ENCODE data around the gene SLC24A3. TPM values are rescaled to one million over a fixed set of nuclear protein-coding genes. Genes with fewer than 3 reads are reported as not detected.

The SLC24A3 gene
- total RNA-seq, 1 donor from 2014 or later = 0.79 TPM

DNA sequence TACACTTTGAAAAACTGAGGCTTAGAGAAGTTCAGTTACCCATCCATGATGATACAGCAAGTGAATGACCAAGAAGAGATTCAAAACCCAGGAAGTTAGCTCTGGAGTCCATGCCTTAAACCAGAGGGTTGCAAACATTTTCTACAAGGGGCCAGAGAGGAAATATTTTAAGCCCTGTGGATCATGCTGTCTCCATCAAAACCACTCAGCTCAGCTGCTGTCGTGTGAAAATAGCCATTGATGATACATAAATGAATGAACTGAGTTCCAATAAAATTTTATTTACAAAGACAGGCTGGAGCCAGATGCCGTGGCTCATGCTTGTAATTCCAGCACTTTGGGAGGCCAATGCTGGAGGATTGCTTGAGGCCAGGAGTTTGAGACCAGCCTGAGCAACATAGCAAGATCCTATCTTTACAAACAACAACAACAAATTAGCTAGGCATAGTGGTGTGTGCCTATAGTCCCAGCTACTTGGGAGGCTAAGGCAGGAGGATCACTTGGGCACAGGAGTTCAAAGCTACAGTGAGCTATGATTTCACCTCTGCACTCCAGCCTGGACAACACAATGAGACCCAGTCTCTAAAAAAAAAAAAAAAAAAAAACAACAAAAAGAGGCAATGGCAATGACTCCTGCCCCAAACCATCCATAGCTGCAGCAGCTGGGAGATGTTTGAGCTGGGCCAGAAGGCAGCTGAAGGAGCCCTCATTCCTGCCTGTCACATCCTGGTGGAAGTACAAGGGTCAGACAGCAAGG is 501.6 kb downstream of the SLC24A3 start:
- no peaks in the 10 kb centered on the region for H3K36me3 ChIP-seq (ENCODE audit: insufficient read depth, low read length)
- FAIRE-seq (no peak), DNase-seq (ENCODE audit: low read depth) (no peak)
- H3K4me3 ChIP-seq (ENCODE audit: insufficient read depth, low read depth, low read length) = no peak overlapping the region
- H4K20me1 ChIP-seq (ENCODE audit: insufficient read depth, low read length) = no peaks in the 10 kb centered on the region
- H3K79me2 ChIP-seq (ENCODE audit: insufficient read depth, low read length) = no peaks in the 10 kb centered on the region
- no peak overlapping the region for H3K4me2 ChIP-seq (ENCODE audit: low read length)
- Mint-ChIP-seq H3K36me3 (ENCODE audit: low read depth, unreplicated experiment) (no peaks in the 10 kb centered on the region), H3K4me3 (ENCODE audit: unreplicated experiment) (no peak overlapping the region), H3K27me3 (ENCODE audit: low read depth, unreplicated experiment) (peaks cover under 1% of the 10 kb centered on the region), H3K27ac (ENCODE audit: unreplicated experiment) (no peak overlapping the region), H3K4me1 (ENCODE audit: low read depth, unreplicated experiment) (no peaks in the 10 kb centered on the region), H3K9me3 (ENCODE audit: unreplicated experiment) (peaks cover 4% of the 10 kb centered on the region)
- TF ChIP-seq EZH2 (IDR thresholded peaks at IDR 0.05; ENCODE audit: insufficient read depth, low read length) = no peak
- TF ChIP-seq, protein P1, sequence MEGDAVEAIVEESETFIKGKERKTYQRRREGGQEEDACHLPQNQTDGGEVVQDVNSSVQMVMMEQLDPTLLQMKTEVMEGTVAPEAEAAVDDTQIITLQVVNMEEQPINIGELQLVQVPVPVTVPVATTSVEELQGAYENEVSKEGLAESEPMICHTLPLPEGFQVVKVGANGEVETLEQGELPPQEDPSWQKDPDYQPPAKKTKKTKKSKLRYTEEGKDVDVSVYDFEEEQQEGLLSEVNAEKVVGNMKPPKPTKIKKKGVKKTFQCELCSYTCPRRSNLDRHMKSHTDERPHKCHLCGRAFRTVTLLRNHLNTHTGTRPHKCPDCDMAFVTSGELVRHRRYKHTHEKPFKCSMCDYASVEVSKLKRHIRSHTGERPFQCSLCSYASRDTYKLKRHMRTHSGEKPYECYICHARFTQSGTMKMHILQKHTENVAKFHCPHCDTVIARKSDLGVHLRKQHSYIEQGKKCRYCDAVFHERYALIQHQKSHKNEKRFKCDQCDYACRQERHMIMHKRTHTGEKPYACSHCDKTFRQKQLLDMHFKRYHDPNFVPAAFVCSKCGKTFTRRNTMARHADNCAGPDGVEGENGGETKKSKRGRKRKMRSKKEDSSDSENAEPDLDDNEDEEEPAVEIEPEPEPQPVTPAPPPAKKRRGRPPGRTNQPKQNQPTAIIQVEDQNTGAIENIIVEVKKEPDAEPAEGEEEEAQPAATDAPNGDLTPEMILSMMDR (IDR thresholded peaks at IDR 0.05; ENCODE audit: insufficient read depth, low read depth, low read length) = no peak
- no peak overlapping the region for H3K9ac ChIP-seq (ENCODE audit: low read length)
- H3K4me1 ChIP-seq (ENCODE audit: insufficient read depth, low read length) = no peaks in the 10 kb centered on the region
- no peaks in the 10 kb centered on the region for H3K9me3 ChIP-seq (ENCODE audit: insufficient read depth, low read depth, low read length)
- peaks cover 5% of the 10 kb centered on the region for H3K27me3 ChIP-seq (ENCODE audit: insufficient read depth, low read length)
- H2AFZ ChIP-seq (ENCODE audit: low read depth, low read length) = no peak overlapping the region
- no peak overlapping the region for H3K27ac ChIP-seq (ENCODE audit: low read depth, low read length)

- no peak for FAIRE-seq
- H2AFZ ChIP-seq (ENCODE audit: low read depth, low read length) = no peak overlapping the region
Measured at GRCh38 chr20:19714579-19714840, 502.1 kb downstream of the SLC24A3 start.

GRCh38 chr20:19715986-19716385 is 503.5 kb downstream of the SLC24A3 start:
- FAIRE-seq (no peak), DNase-seq (ENCODE audit: low read depth) (no peak)
- no peak overlapping the region for H3K4me3 Mint-ChIP-seq (ENCODE audit: unreplicated experiment)
- Histone ChIP-seq H4K20me1 (ENCODE audit: insufficient read depth, low read length) (no peaks in the 10 kb centered on the region), H3K9me3 (ENCODE audit: insufficient read depth, low read depth, low read length) (no peaks in the 10 kb centered on the region), H3K36me3 (ENCODE audit: insufficient read depth, low read length) (no peaks in the 10 kb centered on the region), H3K4me1 (ENCODE audit: insufficient read depth, low read length) (no peaks in the 10 kb centered on the region), H3K27ac (ENCODE audit: low read depth, low read length) (no peak overlapping the region), H3K4me2 (ENCODE audit: low read length) (no peak overlapping the region), H2AFZ (ENCODE audit: low read depth, low read length) (no peak overlapping the region), H3K4me3 (ENCODE audit: insufficient read depth, low read depth, low read length) (no peak overlapping the region), H3K27me3 (ENCODE audit: insufficient read depth, low read length) (peaks cover 3% of the 10 kb centered on the region), H3K79me2 (ENCODE audit: insufficient read depth, low read length) (no peaks in the 10 kb centered on the region), H3K9ac (ENCODE audit: low read length) (no peak overlapping the region)
- TF ChIP-seq, protein P1 (IDR thresholded peaks at IDR 0.05; ENCODE audit: insufficient read depth, low read depth, low read length) = no peak
- H3K9me3 Mint-ChIP-seq (ENCODE audit: unreplicated experiment) = peaks cover 10% of the 10 kb centered on the region
- H3K27me3 Mint-ChIP-seq (ENCODE audit: low read depth, unreplicated experiment) = peaks cover 15% of the 10 kb centered on the region
- H3K36me3 Mint-ChIP-seq (ENCODE audit: low read depth, unreplicated experiment) = no peaks in the 10 kb centered on the region
- H3K4me1 Mint-ChIP-seq (ENCODE audit: low read depth, unreplicated experiment) = no peaks in the 10 kb centered on the region
- no peak overlapping the region for H3K27ac Mint-ChIP-seq (ENCODE audit: unreplicated experiment)

More at GRCh38 chr20:19714579-19714840, 502.1 kb downstream of the SLC24A3 start:
- H3K36me3 ChIP-seq (ENCODE audit: insufficient read depth, low read length) = no peaks in the 10 kb centered on the region
- no peaks in the 10 kb centered on the region for H3K4me1 Mint-ChIP-seq (ENCODE audit: low read depth, unreplicated experiment)
- H4K20me1 ChIP-seq (ENCODE audit: insufficient read depth, low read length) = no peaks in the 10 kb centered on the region
- no peaks in the 10 kb centered on the region for H3K36me3 Mint-ChIP-seq (ENCODE audit: low read depth, unreplicated experiment)
- no peaks in the 10 kb centered on the region for H3K4me1 ChIP-seq (ENCODE audit: insufficient read depth, low read length)
- peaks cover 8% of the 10 kb centered on the region for H3K9me3 Mint-ChIP-seq (ENCODE audit: unreplicated experiment)
- H3K27me3 ChIP-seq (ENCODE audit: insufficient read depth, low read length) = peaks cover 5% of the 10 kb centered on the region
- H3K27me3 Mint-ChIP-seq (ENCODE audit: low read depth, unreplicated experiment) = peaks cover 5% of the 10 kb centered on the region
- no peak overlapping the region for H3K4me3 ChIP-seq (ENCODE audit: insufficient read depth, low read depth, low read length)
- no peak overlapping the region for H3K4me3 Mint-ChIP-seq (ENCODE audit: unreplicated experiment)
- H3K4me2 ChIP-seq (ENCODE audit: low read length) = no peak overlapping the region
- H3K9me3 ChIP-seq (ENCODE audit: insufficient read depth, low read depth, low read length) = no peaks in the 10 kb centered on the region
- DNase-seq (ENCODE audit: low read depth) = no peak
- H3K27ac Mint-ChIP-seq (ENCODE audit: unreplicated experiment) = no peak overlapping the region
- H3K9ac ChIP-seq (ENCODE audit: low read length) = no peak overlapping the region
- H3K27ac ChIP-seq (ENCODE audit: low read depth, low read length) = no peak overlapping the region
- no peaks in the 10 kb centered on the region for H3K79me2 ChIP-seq (ENCODE audit: insufficient read depth, low read length)
- TF ChIP-seq EZH2 (IDR thresholded peaks at IDR 0.05; ENCODE audit: insufficient read depth, low read length) = no peak
- TF ChIP-seq, protein P1 (IDR thresholded peaks at IDR 0.05; ENCODE audit: insufficient read depth, low read depth, low read length) = no peak

All from astrocyte (in vitro differentiated cells and primary cell).